ENCODE measurements around the gene NIPAL1.
"Not testable (repeated sequence)": the region's sequence is repeated elsewhere in the genome, so short reads cannot be mapped to it uniquely, and the experiment has no call there.

The NIPAL1 gene

DNA sequence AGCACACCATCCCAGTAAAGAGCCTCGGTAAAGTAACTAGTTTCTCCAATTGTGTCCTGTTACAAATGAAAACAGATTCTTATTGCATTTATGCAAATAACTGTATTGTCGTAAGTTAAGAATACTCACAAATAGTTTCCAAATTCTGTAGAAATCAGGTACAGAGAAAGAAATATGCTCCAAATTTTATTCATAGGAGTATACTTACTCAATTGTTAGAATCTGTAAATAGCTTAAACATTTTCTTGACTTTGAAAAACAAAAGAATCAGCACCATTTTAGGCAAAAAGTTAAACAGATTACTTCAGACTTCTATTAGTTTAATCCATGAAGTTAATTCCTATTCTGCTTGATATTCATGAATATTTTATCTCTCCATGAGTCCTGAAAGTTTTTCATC, 10.8 kb upstream of the NIPAL1 start:
- Histone ChIP-seq H3K27ac (ENCODE audit: insufficient read depth, low read length, poor library complexity, severe bottlenecking) (no peak overlapping the region), H3K9me3 (ENCODE audit: control insufficient read depth, low read length) (no peaks in the 10 kb centered on the region), H3K4me3 (ENCODE audit: insufficient read depth, low read depth, low read length, poor library complexity, severe bottlenecking) (no peak overlapping the region), H3K27me3 (replicated peaks; ENCODE audit: control insufficient read depth, insufficient read depth, low read length, poor library complexity, severe bottlenecking) (no peaks in the 10 kb centered on the region), H3K36me3 (ENCODE audit: control insufficient read depth, insufficient read depth, low read length) (no peaks in the 10 kb centered on the region), H3K4me1 (ENCODE audit: control insufficient read depth, insufficient read depth, low read length, poor library complexity, severe bottlenecking) (no peaks in the 10 kb centered on the region)
- DNase-seq, result no peak

DNA sequence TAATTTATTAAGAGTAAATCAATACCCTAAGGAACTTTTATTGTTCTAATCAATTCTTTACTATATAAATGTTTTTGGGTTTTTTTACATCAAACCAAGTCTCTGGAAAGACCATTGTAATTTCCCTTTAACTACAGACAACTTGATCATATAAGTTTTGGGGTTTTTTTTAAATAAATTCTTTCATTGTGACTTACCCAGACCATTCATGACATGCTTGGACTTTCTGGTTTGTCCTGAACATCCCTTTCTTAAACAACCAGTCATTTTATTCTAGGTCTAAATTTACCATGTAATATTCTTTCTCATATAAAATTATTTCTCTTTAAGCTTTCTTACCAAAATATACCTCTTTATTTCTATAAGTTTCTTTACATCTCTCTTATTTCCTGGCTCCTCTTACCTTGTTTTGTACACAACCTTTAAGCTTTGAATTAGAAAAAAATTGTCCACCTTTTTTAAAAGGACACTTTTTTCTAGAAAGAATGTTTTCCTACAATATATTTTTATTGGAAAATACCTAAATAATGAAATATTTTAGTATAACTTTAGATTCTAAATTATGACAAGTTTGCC, 8.5 kb upstream of the NIPAL1 start:
- no peaks in the 10 kb centered on the region for H3K9me3 ChIP-seq (ENCODE audit: control insufficient read depth, low read length)
- no peak overlapping the region for H3K27ac ChIP-seq (ENCODE audit: insufficient read depth, low read length, poor library complexity, severe bottlenecking)
- DNase-seq, result no peak
- H3K27me3 ChIP-seq (replicated peaks; ENCODE audit: control insufficient read depth, insufficient read depth, low read length, poor library complexity, severe bottlenecking), result no peaks in the 10 kb centered on the region
- no peaks in the 10 kb centered on the region for H3K36me3 ChIP-seq (ENCODE audit: control insufficient read depth, insufficient read depth, low read length)
- no peaks in the 10 kb centered on the region for H3K4me1 ChIP-seq (ENCODE audit: control insufficient read depth, insufficient read depth, low read length, poor library complexity, severe bottlenecking)
- no peak overlapping the region for H3K4me3 ChIP-seq (ENCODE audit: insufficient read depth, low read depth, low read length, poor library complexity, severe bottlenecking)

DNA sequence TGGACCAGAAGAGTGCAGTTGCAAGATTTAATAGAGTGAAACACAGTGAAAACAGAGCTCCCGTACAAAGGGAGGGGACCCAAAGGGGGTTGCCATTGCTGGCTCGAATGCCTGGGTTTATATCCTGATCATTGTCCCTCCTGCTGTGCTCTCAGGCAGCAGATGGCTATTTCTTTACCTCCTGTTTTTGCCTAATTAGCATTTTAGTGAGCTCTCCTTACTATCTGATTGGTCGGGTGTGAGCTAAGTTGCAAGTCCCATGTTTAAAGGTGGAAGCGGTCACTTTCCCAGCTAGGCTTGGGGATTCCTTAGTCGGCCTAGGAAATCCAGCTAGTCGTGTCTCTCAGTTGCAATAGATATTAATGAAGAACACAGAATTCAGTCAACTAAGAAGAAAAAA, 5.7 kb upstream of the NIPAL1 start:
- H3K4me3 ChIP-seq (ENCODE audit: insufficient read depth, low read depth, low read length, poor library complexity, severe bottlenecking); H3K27me3 ChIP-seq (replicated peaks; ENCODE audit: control insufficient read depth, insufficient read depth, low read length, poor library complexity, severe bottlenecking); H3K27ac ChIP-seq (ENCODE audit: insufficient read depth, low read length, poor library complexity, severe bottlenecking); H3K36me3 ChIP-seq (ENCODE audit: control insufficient read depth, insufficient read depth, low read length); H3K4me1 ChIP-seq (ENCODE audit: control insufficient read depth, insufficient read depth, low read length, poor library complexity, severe bottlenecking); DNase-seq; H3K9me3 ChIP-seq (ENCODE audit: control insufficient read depth, low read length): not testable (repeated sequence)

DNA sequence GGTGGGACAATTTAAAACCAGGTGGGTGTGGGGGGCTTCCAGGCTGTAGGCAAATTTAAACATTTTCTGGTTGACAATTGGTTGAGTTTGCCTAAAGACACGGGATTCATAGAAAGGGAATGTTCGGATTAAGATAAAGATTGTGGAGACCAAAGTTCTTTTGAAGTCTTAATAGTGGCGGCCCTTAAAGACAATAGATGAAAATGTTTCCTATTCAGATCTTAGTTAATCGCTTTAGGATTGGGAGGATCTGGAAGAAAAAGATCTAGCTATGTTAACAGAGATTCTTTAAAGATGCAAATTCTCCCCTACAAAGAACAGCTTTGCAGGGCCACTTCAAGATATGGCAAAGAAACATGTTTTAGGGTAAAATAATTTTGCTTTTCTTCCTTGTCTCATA, 4.8 kb upstream of the NIPAL1 start:
- Histone ChIP-seq H3K9me3 (ENCODE audit: control insufficient read depth, low read length) (no peaks in the 10 kb centered on the region), H3K4me3 (ENCODE audit: insufficient read depth, low read depth, low read length, poor library complexity, severe bottlenecking) (no peak overlapping the region), H3K4me1 (ENCODE audit: control insufficient read depth, insufficient read depth, low read length, poor library complexity, severe bottlenecking) (peaks cover 8% of the 10 kb centered on the region)

DNA sequence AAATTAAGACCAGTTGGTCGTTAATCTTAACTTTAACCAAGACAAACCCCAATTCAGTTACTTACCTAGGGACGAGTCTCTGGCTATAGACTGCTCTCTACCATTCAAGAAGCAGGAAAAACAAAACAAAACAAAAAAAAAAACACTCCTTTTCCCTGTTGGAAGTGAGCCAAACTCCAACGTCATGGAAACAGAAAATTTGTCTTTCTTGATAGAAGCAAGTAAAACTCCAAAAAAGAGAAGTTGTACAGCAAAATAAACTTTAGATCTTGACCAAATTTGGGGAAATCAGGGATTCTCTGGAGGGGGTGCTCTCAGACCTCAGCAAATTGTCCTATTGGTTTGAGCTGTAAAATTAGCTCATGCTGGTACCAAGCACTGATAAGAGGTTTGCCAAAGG, 3.7 kb upstream of the NIPAL1 start:
- H3K9me3 ChIP-seq (ENCODE audit: control insufficient read depth, low read length), result no peaks in the 10 kb centered on the region
- H3K4me1 ChIP-seq (ENCODE audit: control insufficient read depth, insufficient read depth, low read length, poor library complexity, severe bottlenecking), result peaks cover 13% of the 10 kb centered on the region
- H3K27ac ChIP-seq (ENCODE audit: insufficient read depth, low read length, poor library complexity, severe bottlenecking), result no peak overlapping the region
- H3K4me3 ChIP-seq (ENCODE audit: insufficient read depth, low read depth, low read length, poor library complexity, severe bottlenecking), result no peak overlapping the region
- H3K27me3 ChIP-seq (replicated peaks; ENCODE audit: control insufficient read depth, insufficient read depth, low read length, poor library complexity, severe bottlenecking), result no peaks in the 10 kb centered on the region
- no peaks in the 10 kb centered on the region for H3K36me3 ChIP-seq (ENCODE audit: control insufficient read depth, insufficient read depth, low read length)
- DNase-seq, result no peak

More for the DNA sequence above, 4.8 kb upstream of the NIPAL1 start:
- DNase-seq, result no peak
- Histone ChIP-seq H3K27ac (ENCODE audit: insufficient read depth, low read length, poor library complexity, severe bottlenecking) (no peak overlapping the region), H3K27me3 (replicated peaks; ENCODE audit: control insufficient read depth, insufficient read depth, low read length, poor library complexity, severe bottlenecking) (no peaks in the 10 kb centered on the region), H3K36me3 (ENCODE audit: control insufficient read depth, insufficient read depth, low read length) (no peaks in the 10 kb centered on the region)

DNA sequence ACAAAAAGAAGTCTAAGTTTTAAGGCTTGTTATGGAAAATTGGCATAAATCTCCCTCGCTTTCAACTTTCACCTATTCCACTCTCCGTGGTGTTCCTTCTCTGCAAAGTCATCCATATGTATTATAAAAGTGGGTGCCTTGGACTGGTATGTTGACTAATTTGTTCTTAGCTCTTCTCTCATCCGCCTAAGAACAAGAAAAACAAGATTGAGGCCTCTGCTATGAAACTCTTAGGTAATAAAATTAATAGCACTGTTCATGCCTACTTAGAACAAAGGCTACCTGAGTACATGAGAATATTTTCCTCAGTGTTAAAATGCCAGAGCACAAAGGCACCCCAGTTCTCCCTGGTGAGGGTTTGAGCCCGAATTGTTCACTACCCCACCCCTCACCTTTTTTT, 1.4 kb upstream of the NIPAL1 start:
- peaks cover 13% of the 10 kb centered on the region for H3K4me1 ChIP-seq (ENCODE audit: control insufficient read depth, insufficient read depth, low read length, poor library complexity, severe bottlenecking)
- no peak overlapping the region for H3K27ac ChIP-seq (ENCODE audit: insufficient read depth, low read length, poor library complexity, severe bottlenecking)
- no peaks in the 10 kb centered on the region for H3K9me3 ChIP-seq (ENCODE audit: control insufficient read depth, low read length)
- H3K4me3 ChIP-seq (ENCODE audit: insufficient read depth, low read depth, low read length, poor library complexity, severe bottlenecking), result no peak overlapping the region
- no peak for DNase-seq
- no peaks in the 10 kb centered on the region for H3K27me3 ChIP-seq (replicated peaks; ENCODE audit: control insufficient read depth, insufficient read depth, low read length, poor library complexity, severe bottlenecking)
- no peaks in the 10 kb centered on the region for H3K36me3 ChIP-seq (ENCODE audit: control insufficient read depth, insufficient read depth, low read length)

DNA sequence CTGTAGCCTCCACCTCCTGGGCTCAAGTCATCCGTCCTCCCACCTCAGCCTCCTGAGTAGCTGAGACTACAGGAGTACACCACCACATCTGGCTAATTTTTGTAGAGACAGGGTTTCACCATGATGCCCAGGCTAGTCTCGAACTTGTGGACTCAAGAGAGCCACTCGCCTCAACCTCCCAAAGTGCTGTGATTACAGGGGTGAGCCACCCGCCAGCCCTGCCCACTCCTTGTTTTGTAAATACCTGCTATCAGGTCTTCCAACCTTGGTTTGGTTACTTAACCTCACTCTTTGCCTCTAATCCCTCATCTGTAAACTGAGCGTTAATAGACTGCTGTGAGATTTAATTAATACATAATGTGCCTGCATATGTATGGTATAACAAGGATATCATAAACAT, 894 bp upstream of the NIPAL1 start:
- peak overlapping the region; percentile 75 for H3K4me3 ChIP-seq (ENCODE audit: insufficient read depth, low read depth, low read length, poor library complexity, severe bottlenecking)

DNA sequence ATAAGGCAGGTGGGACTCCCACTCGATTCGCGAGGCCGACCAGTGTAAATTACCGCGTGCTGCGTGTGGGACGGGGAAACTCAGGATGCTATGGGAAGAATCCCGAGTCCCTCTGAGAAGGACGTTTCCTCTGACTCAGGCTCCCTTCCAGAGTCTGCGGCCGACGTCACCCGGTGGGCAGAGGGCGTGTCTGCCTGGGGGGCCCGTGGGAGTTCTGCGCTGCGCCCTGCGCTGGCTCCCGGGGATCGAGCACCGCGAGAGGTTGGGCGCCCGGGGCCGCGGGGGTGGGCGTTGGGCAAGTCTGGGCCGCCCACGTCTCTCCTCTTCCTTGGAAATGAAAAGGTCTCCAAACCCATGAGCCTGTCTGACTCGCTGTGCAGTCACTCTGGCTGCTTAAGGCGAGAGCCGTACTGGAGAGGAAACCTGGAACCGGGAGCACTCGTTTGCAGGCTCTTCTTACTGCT, 568 bp downstream of the NIPAL1 start:
- no peaks in the 10 kb centered on the region for H3K36me3 ChIP-seq (ENCODE audit: control insufficient read depth, insufficient read depth, low read length)
- H3K4me3 ChIP-seq (ENCODE audit: insufficient read depth, low read depth, low read length, poor library complexity, severe bottlenecking), result peak overlapping the region; percentile 75
- no peaks in the 10 kb centered on the region for H3K9me3 ChIP-seq (ENCODE audit: control insufficient read depth, low read length)
- H3K27me3 ChIP-seq (replicated peaks; ENCODE audit: control insufficient read depth, insufficient read depth, low read length, poor library complexity, severe bottlenecking), result no peaks in the 10 kb centered on the region
- H3K4me1 ChIP-seq (ENCODE audit: control insufficient read depth, insufficient read depth, low read length, poor library complexity, severe bottlenecking), result peaks cover 13% of the 10 kb centered on the region
- DNase-seq, result peak; percentile 7 to 21 (median 8)
- H3K27ac ChIP-seq (ENCODE audit: insufficient read depth, low read length, poor library complexity, severe bottlenecking), result no peak overlapping the region

More for the DNA sequence above, 894 bp upstream of the NIPAL1 start:
- H3K27ac ChIP-seq (ENCODE audit: insufficient read depth, low read length, poor library complexity, severe bottlenecking), result no peak overlapping the region
- H3K27me3 ChIP-seq (replicated peaks; ENCODE audit: control insufficient read depth, insufficient read depth, low read length, poor library complexity, severe bottlenecking), result no peaks in the 10 kb centered on the region
- no peaks in the 10 kb centered on the region for H3K9me3 ChIP-seq (ENCODE audit: control insufficient read depth, low read length)
- peaks cover 13% of the 10 kb centered on the region for H3K4me1 ChIP-seq (ENCODE audit: control insufficient read depth, insufficient read depth, low read length, poor library complexity, severe bottlenecking)
- no peak for DNase-seq
- no peaks in the 10 kb centered on the region for H3K36me3 ChIP-seq (ENCODE audit: control insufficient read depth, insufficient read depth, low read length)

DNA sequence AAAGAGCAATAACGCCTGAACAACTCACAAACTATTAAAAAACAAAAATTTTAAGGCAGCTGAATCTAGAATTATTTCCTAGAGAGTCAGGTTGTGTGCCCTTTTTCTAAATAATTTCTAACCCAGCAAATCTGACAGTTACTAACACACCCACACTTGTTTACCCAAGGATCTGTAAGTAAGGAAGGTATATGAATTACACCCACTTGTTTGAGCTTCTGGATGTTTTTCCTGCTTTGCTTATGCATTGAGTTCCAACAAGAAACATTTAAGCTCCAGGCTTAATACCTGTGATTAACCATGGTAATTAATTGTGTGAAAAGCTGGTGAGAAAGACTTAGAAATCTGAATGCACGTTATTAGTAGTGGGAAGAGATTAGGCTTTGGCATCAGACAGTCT, 1.5 kb downstream of the NIPAL1 start:
- Histone ChIP-seq H3K4me3 (ENCODE audit: insufficient read depth, low read depth, low read length, poor library complexity, severe bottlenecking) (no peak overlapping the region), H3K9me3 (ENCODE audit: control insufficient read depth, low read length) (no peaks in the 10 kb centered on the region), H3K27ac (ENCODE audit: insufficient read depth, low read length, poor library complexity, severe bottlenecking) (no peak overlapping the region), H3K4me1 (ENCODE audit: control insufficient read depth, insufficient read depth, low read length, poor library complexity, severe bottlenecking) (peaks cover 13% of the 10 kb centered on the region), H3K36me3 (ENCODE audit: control insufficient read depth, insufficient read depth, low read length) (no peaks in the 10 kb centered on the region), H3K27me3 (replicated peaks; ENCODE audit: control insufficient read depth, insufficient read depth, low read length, poor library complexity, severe bottlenecking) (no peaks in the 10 kb centered on the region)
- DNase-seq, result no peak

DNA sequence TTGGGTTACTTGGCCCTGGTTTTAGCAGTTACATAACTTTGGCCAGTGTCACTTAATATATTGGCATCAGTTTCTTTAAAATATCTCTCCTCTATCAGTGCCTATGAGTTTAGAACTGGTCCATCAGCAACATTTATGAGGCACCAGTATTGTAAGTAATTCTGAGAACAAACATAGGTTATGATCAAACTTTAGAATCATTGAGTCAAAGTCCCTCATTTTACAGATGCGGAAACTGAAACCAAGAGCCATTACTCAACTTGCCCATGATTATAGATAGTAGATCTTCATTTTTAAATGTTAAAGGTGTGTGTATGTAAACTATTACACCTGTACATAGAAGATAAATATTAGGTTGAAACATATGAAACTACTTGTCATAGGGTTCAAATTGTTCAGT, 4.5 kb downstream of the NIPAL1 start:
- no peak for DNase-seq
- H3K9me3 ChIP-seq (ENCODE audit: control insufficient read depth, low read length), result no peaks in the 10 kb centered on the region
- H3K4me1 ChIP-seq (ENCODE audit: control insufficient read depth, insufficient read depth, low read length, poor library complexity, severe bottlenecking), result peaks cover 9% of the 10 kb centered on the region
- no peaks in the 10 kb centered on the region for H3K27me3 ChIP-seq (replicated peaks; ENCODE audit: control insufficient read depth, insufficient read depth, low read length, poor library complexity, severe bottlenecking)
- H3K27ac ChIP-seq (ENCODE audit: insufficient read depth, low read length, poor library complexity, severe bottlenecking), result no peak overlapping the region
- H3K36me3 ChIP-seq (ENCODE audit: control insufficient read depth, insufficient read depth, low read length), result no peaks in the 10 kb centered on the region
- no peak overlapping the region for H3K4me3 ChIP-seq (ENCODE audit: insufficient read depth, low read depth, low read length, poor library complexity, severe bottlenecking)

Measured in effector memory CD4-positive, alpha-beta T cell (primary cell).